Suprapubic skin (tissue), 4 donors: ENCODE data around the gene LEO1.

Experiments
- CTCF ChIP-seq, 2 donors: fragments of 200-600 bp in 1 of 2; fragments of 450-650 bp in 1 of 2; sonication (generic) in 1 of 2; IDR thresholded peaks; one replicate each; pipeline ENCODE4 v1.5.1; 2016 to 2019; ENCODE audit warnings: antibody characterized with exemption in 2 of 2, mild to moderate bottlenecking in 1 of 2, moderate library complexity in 1 of 2
- POLR2A ChIP-seq, 2 donors: fragments of 450-650 bp; IDR thresholded peaks; one replicate each; pipeline ENCODE4 v1.6.1; 2017; ENCODE audit warnings: antibody characterized with exemption in 2 of 2, mild to moderate bottlenecking in 2 of 2, moderate library complexity in 2 of 2
- POLR2AphosphoS5 ChIP-seq, 3 donors: sonication (generic); formaldehyde crosslinking; IDR thresholded peaks; one replicate each; pipeline ENCODE4 v1.6.1; 2017; ENCODE audit warnings: antibody characterized with exemption in 3 of 3

- TF ChIP-seq CTCF (IDR thresholded peaks at IDR 0.05) (no peak), POLR2AphosphoS5 (IDR thresholded peaks at IDR 0.05) (no peak), POLR2A (IDR thresholded peaks at IDR 0.05) (no peak)
These were observed 35.5 kb downstream of the LEO1 start for GRCh38 chr15:51936105-51936478.
